OCI-LY3 (cell line): Measurements from ENCODE around the gene ACBD7.

ENCODE experiments used
- H2AFZ ChIP-seq: fragments of 200-600, 300-600 bp; shearing (Covaris generic); 2 replicates; pipeline ENCODE4 v1.6.0; 2014; ENCODE audit warnings: antibody characterized with exemption, low read depth, low read length
- H3K27ac ChIP-seq: fragments of 200-600, 300-600 bp; sonication (generic); 2 replicates; pipeline ENCODE4 v1.5.1; 2014; ENCODE audit warnings: mild to moderate bottlenecking, low read length, moderate library complexity, mixed read lengths
- H3K27me3 ChIP-seq: fragments of 200-600, 300-600 bp; sonication (generic); 2 replicates; pipeline ENCODE4 v1.6.1; 2014; ENCODE audit warnings: low read depth, low read length, mixed read lengths
- H3K36me3 ChIP-seq: fragments of 200-600, 300-600 bp; sonication (generic); replicated peaks from 2 replicates; pipeline ENCODE3; 2014; ENCODE audit warnings: low read depth, low read length, mixed read lengths
- H3K4me1 ChIP-seq: fragments of 300-600, 200-600 bp; sonication (generic); 2 replicates; pipeline ENCODE4 v1.6.1; 2014; ENCODE audit warnings: low read length, mixed read lengths
- H3K4me2 ChIP-seq: fragments of 200-600, 300-600 bp; sonication (generic); 2 replicates; pipeline ENCODE4 v1.6.1; 2014; ENCODE audit warnings: low read length, mixed read lengths
- H3K4me3 ChIP-seq: fragments of 300-600, 200-600 bp; sonication (generic); 2 replicates; pipeline ENCODE4 v1.5.1; 2014; ENCODE audit warnings: antibody characterized with exemption, mild to moderate bottlenecking, low read length, moderate library complexity
- H3K79me2 ChIP-seq: fragments of 300-600, 200-600 bp; shearing (Covaris generic); 2 replicates; pipeline ENCODE4 v1.6.1; 2014; ENCODE audit warnings: mild to moderate bottlenecking, low read length, mixed read lengths
- H3K9ac ChIP-seq: fragments of 300-600, 200-600 bp; shearing (Covaris generic); 2 replicates; pipeline ENCODE4 v1.6.0; 2014; ENCODE audit warnings: mild to moderate bottlenecking, low read length, moderate library complexity
- H3K9me3 ChIP-seq: fragments of 200-600, 300-600 bp; shearing (Covaris generic); 2 replicates; pipeline ENCODE4 v1.6.1; 2014; ENCODE audit warnings: low read length, mixed read lengths; ENCODE audit not compliant: insufficient read depth
- H4K20me1 ChIP-seq: fragments of 200-600, 300-600 bp; sonication (generic); 2 replicates; pipeline ENCODE4 v1.6.1; 2016; ENCODE audit warnings: low read length, mixed read lengths; ENCODE audit not compliant: insufficient read depth
- CTCF ChIP-seq: fragments of 200-600, 300-600 bp; sonication (generic); IDR thresholded peaks from 2 replicates; pipeline ENCODE4 v1.5.1; 2014; ENCODE audit warnings: antibody characterized with exemption, low read length, low read depth
- EZH2phosphoT487 ChIP-seq: fragments of 200-600 bp; shearing (Covaris generic); IDR thresholded peaks from 2 replicates; pipeline ENCODE4 v1.6.1; 2018; ENCODE audit warnings: antibody characterized with exemption, mixed run types, low read depth

Gene ACBD7

GRCh38 chr10:15035385-15036301 lies 52.9 kb downstream of the ACBD7 start:
- Histone ChIP-seq H3K9ac (no peak overlapping the region), H4K20me1 (no peaks in the 10 kb centered on the region), H3K27me3 (no peaks in the 10 kb centered on the region), H2AFZ (no peak overlapping the region), H3K9me3 (no peaks in the 10 kb centered on the region), H3K79me2 (no peaks in the 10 kb centered on the region), H3K4me3 (no peak overlapping the region), H3K27ac (no peak overlapping the region), H3K4me1 (peaks cover 9% of the 10 kb centered on the region), H3K36me3 (no peaks in the 10 kb centered on the region), H3K4me2 (peak overlapping the region; percentile 28)
- no peak for TF ChIP-seq EZH2phosphoT487
- no peak for TF ChIP-seq CTCF

GRCh38 chr10:15027741-15028140 lies 60.8 kb downstream of the ACBD7 start:
- TF ChIP-seq EZH2phosphoT487: no peak
- no peak for TF ChIP-seq CTCF
- Histone ChIP-seq H3K4me2 (no peak overlapping the region), H3K9ac (no peak overlapping the region), H3K36me3 (no peaks in the 10 kb centered on the region), H4K20me1 (no peaks in the 10 kb centered on the region), H3K27me3 (no peaks in the 10 kb centered on the region), H3K9me3 (no peaks in the 10 kb centered on the region), H2AFZ (no peak overlapping the region), H3K4me3 (no peak overlapping the region), H3K4me1 (no peaks in the 10 kb centered on the region; the same call in 1 of the 2 replicates), H3K79me2 (no peaks in the 10 kb centered on the region), H3K27ac (no peak overlapping the region)
